ENCODE results near the gene TBCA. TPM values are rescaled to one million over a fixed set of nuclear protein-coding genes. Genes with fewer than 3 reads are reported as not detected.

Gene TBCA
- 100 to 1,000 TPM in 2 of 4 donors, 10 to 100 TPM in 2; 93.7 to 130 (median 100) TPM for total RNA-seq

- intact Hi-C loops (cut with DNase I; ENCODE audit: low total_unique reads): no loop called here
- 0 to 2% methylated on average over 38 to 54 of the region's 89 CpGs for WGBS, 2 donors
- peak within 1 kb of the TSS; percentile 73 for H3K4me3 ChIP-seq (ENCODE audit: low read depth, poor library complexity, severe bottlenecking)
Observed at GRCh38 chr5:77775790-77776553, at the start of gene TBCA. Gene TBCA (minus strand): TSS chr5:77776339. CDS start chr5:77776257, 82 bp downstream.

GRCh38 chr5:77824981-77825380, 48.8 kb upstream of the TBCA start:
- intact Hi-C loops (cut with DNase I; ENCODE audit: low total_unique reads): no loop called here
- TF ChIP-seq CTCF (IDR thresholded peaks at IDR 0.05) (no peak), POLR2A (IDR thresholded peaks at IDR 0.05) (no peak)
- no peak overlapping the region for H3K4me3 ChIP-seq (ENCODE audit: low read depth, poor library complexity, severe bottlenecking)
- 78 to 85% methylated on average over 2 of the region's 2 CpGs for WGBS, 2 donors
- DNase-seq (ENCODE audit: low spot score in 2 of 2): no peak

More at GRCh38 chr5:77775790-77776553, at the start of gene TBCA:
- DNase-seq (ENCODE audit: low spot score in 2 of 2): peak; percentile 77 to 97
- TF ChIP-seq CTCF (IDR thresholded peaks at IDR 0.05): peak in 1 of 3 donors; percentile 36
- TF ChIP-seq POLR2A (IDR thresholded peaks at IDR 0.05): peak in 1 of 2 donors; percentile 77

GRCh38 chr5:77816686-77817085, 40.5 kb upstream of the TBCA start:
- TF ChIP-seq CTCF (IDR thresholded peaks at IDR 0.05): no peak
- no peak for TF ChIP-seq POLR2A (IDR thresholded peaks at IDR 0.05)
- WGBS, 2 donors: 26 to 30% methylated on average over 2 of the region's 2 CpGs
- no peak for DNase-seq (ENCODE audit: low spot score in 2 of 2)
- H3K4me3 ChIP-seq (ENCODE audit: low read depth, poor library complexity, severe bottlenecking): no peak overlapping the region
- intact Hi-C loops (cut with DNase I; ENCODE audit: low total_unique reads): no loop called here

GRCh38 chr5:77812926-77813589, 36.9 kb upstream of the TBCA start:
- 89 to 94% methylated on average over 3 of the region's 3 CpGs for WGBS, 2 donors

GRCh38 chr5:77806213-77806843, 30.2 kb upstream of the TBCA start:
- intact Hi-C loops (cut with DNase I; ENCODE audit: low total_unique reads): no loop called here
- no peak for DNase-seq (ENCODE audit: low spot score in 2 of 2)
- 3 to 76% methylated on average over 1 of the region's 1 CpG for WGBS, 2 donors
- no peak overlapping the region for H3K4me3 ChIP-seq (ENCODE audit: low read depth, poor library complexity, severe bottlenecking)
- TF ChIP-seq CTCF (IDR thresholded peaks at IDR 0.05): no peak

More at GRCh38 chr5:77812926-77813589, 36.9 kb upstream of the TBCA start:
- intact Hi-C loops (cut with DNase I; ENCODE audit: low total_unique reads): no loop called here
- no peak for DNase-seq (ENCODE audit: low spot score in 2 of 2)
- no peak overlapping the region for H3K4me3 ChIP-seq (ENCODE audit: low read depth, poor library complexity, severe bottlenecking)
- TF ChIP-seq CTCF (IDR thresholded peaks at IDR 0.05) (no peak), POLR2A (IDR thresholded peaks at IDR 0.05) (no peak)
